NB4 (cell line): ENCODE measurements around the gene LAT.

ENCODE experiments used
- DNase-seq: peaks from one replicate; pipeline ENCODE4 v3.0.0; 2010; ENCODE audit warnings: low read depth
- H3K4me3 ChIP-seq: one replicate; pipeline ENCODE4 v1.5.1; 2011; ENCODE audit warnings: mild to moderate bottlenecking, low read depth, low read length, moderate library complexity
- CTCF ChIP-seq: IDR thresholded peaks from one replicate; pipeline ENCODE4 v1.5.1; 2012; ENCODE audit warnings: low read depth, low read length
- MAX ChIP-seq: IDR thresholded peaks from 2 replicates; pipeline ENCODE4 v1.6.1; 2011; ENCODE audit warnings: low read depth, low read length
- MYC ChIP-seq: IDR thresholded peaks from 2 replicates; pipeline ENCODE4 v1.6.1; 2011; ENCODE audit warnings: low read depth, low read length
- POLR2A ChIP-seq: IDR thresholded peaks from 2 replicates; pipeline ENCODE4 v1.6.1; 2011; ENCODE audit warnings: mild to moderate bottlenecking; ENCODE audit not compliant: insufficient read length; ENCODE audit errors: extremely low read depth

The LAT gene

DNA sequence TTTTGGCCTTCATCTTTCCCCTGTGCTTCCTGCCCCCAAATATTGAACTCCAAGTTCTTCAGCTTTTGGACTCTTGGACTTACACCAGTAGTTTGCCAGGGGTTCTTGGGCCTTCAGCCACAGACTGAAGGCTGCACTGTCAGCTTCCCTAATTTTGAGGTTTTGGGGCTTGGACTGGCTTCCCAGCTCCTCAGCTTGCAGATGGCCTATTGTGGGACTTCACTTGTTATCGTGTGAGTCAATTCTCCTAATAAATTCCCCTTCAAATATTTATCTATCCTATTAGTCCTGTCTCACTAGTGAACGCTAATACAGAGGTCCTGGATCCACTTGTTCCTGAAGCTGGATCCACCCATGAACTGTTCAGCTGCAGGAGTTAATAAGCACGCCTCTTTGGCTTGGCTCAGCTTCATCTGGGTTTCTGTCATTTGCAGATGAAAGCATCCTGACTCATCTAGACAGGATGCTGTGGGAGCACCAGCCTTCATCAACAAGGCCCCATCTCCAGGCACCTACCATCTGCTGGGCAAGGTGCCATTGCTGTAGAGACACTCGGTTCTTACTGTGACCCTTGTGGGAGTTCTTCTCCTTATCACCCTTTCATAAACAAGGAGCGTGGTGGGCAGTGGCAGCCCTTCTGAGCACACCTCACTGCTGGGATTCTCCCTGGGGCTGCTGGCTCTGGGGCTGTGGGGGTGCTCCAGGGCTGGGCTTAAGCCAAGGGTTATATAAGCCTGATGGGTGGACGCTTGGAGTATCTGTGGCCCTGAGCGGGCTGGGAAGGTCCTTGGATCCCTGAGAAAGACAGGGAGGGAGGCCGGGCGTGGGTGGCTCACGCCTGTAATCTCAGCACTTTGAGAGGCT is 23.1 kb downstream of the LAT start:
- peak; percentile 65 for DNase-seq
- no peak overlapping the region for H3K4me3 ChIP-seq
- TF ChIP-seq MYC (no peak), POLR2A (no peak), MAX (no peak), CTCF (no peak)

GRCh38 chr16:29009050-29009837 is 24.4 kb downstream of the LAT start:
- TF ChIP-seq MYC (no peak), MAX (no peak), CTCF (no peak), POLR2A (no peak)
- no peak overlapping the region for H3K4me3 ChIP-seq
- DNase-seq = peak; percentile 77

GRCh38 chr16:29009838-29010166 is 24.9 kb downstream of the LAT start:
- TF ChIP-seq CTCF = no peak
- no peak for TF ChIP-seq MYC
- no peak for TF ChIP-seq MAX
- no peak for TF ChIP-seq POLR2A
- DNase-seq = no peak
- H3K4me3 ChIP-seq = no peak overlapping the region

- no peak overlapping the region for H3K4me3 ChIP-seq
- peak; percentile 53 for DNase-seq
- no peak for TF ChIP-seq POLR2A
- no peak for TF ChIP-seq MYC
- TF ChIP-seq CTCF = peak; percentile 41
- TF ChIP-seq MAX = no peak
These were observed 26.3 kb downstream of the LAT start for GRCh38 chr16:29011112-29011511.

DNA sequence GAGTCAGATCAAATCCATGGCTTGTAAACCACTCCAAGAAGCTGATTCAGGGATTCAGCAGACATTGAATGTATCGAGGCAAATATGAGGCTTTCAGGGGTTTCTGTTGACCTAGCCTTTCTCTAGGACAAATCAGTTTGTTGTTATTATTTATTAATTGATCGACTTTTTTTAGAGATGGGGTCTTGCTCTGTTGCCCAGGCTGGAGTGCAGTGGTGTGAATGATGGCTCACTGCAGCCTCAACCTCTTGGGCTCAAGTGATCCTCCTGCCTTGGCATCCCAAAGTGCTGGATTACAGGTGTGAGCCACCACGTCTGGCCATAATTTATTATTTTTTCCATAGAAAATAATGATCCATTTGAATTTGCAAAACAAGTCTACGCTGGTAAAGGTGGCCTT is 27.0 kb downstream of the LAT start:
- no peak overlapping the region for H3K4me3 ChIP-seq
- no peak for DNase-seq
- TF ChIP-seq MAX = no peak
- no peak for TF ChIP-seq CTCF
- TF ChIP-seq MYC = no peak
- TF ChIP-seq POLR2A = no peak
